ENCODE results near the gene ZBTB39. TPM values are rescaled to one million over a fixed set of nuclear protein-coding genes. Genes with fewer than 3 reads are reported as not detected.
"Not testable (repeated sequence)": the region's sequence is repeated elsewhere in the genome, so short reads cannot be mapped to it uniquely, and the experiment has no call there.

The ZBTB39 gene
- total RNA-seq, 1 experiment from 2014 or later: 5.8 TPM

DNA sequence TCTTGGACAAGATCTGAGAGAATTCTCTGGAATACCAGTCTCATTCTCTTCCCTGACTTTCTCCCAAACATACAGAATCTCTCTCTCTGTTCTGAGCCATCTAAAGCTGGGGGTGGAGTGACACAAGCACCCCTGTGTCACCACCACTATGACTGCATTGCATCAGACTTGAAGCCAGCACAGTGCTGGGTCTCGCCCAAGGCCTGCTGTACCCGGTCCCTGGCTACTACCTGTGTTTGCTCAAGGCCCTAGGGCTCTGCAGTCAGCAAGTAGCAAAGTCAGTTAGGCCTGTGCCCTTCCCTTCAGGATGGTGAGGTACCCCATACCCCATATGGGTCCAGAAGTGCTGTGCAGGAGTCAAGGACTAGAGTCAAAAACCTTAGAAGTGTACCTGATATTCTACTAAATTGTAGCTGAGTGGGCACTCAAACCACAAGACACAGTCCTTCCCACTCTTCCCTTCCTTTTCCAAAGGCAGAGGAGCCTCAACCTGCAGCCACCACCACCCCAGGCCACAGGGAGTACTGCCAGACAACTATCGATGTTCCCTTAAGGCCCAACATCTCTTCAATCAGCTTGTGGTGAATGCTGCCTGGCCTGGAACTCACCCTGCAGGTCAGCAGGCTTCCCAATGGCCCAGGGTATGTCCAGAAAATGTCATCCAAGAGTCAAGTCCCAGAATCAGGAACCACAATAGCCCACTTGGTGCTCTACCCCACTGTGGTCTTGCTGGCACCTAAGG lies 27.8 kb downstream of the ZBTB39 start:
- POLR2A ChIA-PET: no interaction called here
- DNase-seq (ENCODE audit: low read depth, low spot score) (no peak), ATAC-seq (no peak)
- H3K9me3 ChIP-seq (ENCODE audit: control insufficient read depth, insufficient read depth, low read depth, low read length): no peaks in the 10 kb centered on the region
- H3K27me3 ChIP-seq (ENCODE audit: control insufficient read depth, insufficient read depth, low read length): no peaks in the 10 kb centered on the region
- CTCF ChIA-PET: no interaction called here
- BruUV-seq (replicated peaks): no TSS peak
- intact Hi-C loops (cut with micrococcal nuclease; ENCODE audit: unreplicated experiment) (no loop called here), in situ Hi-C loops (cut with HindIII; ENCODE audit: low pct_unique_long_range_greater_than_20kb, low sequenced_read_pairs) (no loop called here)
- no peak overlapping the region for H3K4me3 ChIP-seq (ENCODE audit: low read depth in 2 of 2, low read length in 2 of 2)
- H3K36me3 ChIP-seq (ENCODE audit: control insufficient read depth, insufficient read depth, low read length): no peaks in the 10 kb centered on the region
- no peaks in the 10 kb centered on the region for H3K4me1 ChIP-seq (ENCODE audit: control insufficient read depth, insufficient read depth, low read length)
- TF ChIP-seq SIN3A (IDR thresholded peaks at IDR 0.05; ENCODE audit: borderline replicate concordance, insufficient read depth, low read depth, low read length) (no peak), POLR2AphosphoS5 (IDR thresholded peaks at IDR 0.05; ENCODE audit: low read depth, low read length) (no peak), TCF7L2 (IDR thresholded peaks at IDR 0.05; ENCODE audit: low read depth, low read length) (no peak)
- TF ChIP-seq, protein P1, sequence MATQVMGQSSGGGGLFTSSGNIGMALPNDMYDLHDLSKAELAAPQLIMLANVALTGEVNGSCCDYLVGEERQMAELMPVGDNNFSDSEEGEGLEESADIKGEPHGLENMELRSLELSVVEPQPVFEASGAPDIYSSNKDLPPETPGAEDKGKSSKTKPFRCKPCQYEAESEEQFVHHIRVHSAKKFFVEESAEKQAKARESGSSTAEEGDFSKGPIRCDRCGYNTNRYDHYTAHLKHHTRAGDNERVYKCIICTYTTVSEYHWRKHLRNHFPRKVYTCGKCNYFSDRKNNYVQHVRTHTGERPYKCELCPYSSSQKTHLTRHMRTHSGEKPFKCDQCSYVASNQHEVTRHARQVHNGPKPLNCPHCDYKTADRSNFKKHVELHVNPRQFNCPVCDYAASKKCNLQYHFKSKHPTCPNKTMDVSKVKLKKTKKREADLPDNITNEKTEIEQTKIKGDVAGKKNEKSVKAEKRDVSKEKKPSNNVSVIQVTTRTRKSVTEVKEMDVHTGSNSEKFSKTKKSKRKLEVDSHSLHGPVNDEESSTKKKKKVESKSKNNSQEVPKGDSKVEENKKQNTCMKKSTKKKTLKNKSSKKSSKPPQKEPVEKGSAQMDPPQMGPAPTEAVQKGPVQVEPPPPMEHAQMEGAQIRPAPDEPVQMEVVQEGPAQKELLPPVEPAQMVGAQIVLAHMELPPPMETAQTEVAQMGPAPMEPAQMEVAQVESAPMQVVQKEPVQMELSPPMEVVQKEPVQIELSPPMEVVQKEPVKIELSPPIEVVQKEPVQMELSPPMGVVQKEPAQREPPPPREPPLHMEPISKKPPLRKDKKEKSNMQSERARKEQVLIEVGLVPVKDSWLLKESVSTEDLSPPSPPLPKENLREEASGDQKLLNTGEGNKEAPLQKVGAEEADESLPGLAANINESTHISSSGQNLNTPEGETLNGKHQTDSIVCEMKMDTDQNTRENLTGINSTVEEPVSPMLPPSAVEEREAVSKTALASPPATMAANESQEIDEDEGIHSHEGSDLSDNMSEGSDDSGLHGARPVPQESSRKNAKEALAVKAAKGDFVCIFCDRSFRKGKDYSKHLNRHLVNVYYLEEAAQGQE (IDR thresholded peaks at IDR 0.05; ENCODE audit: insufficient read depth in 1 of 2, low read depth in 2 of 2, low read length in 1 of 2): no peak
- TF ChIP-seq, protein P2, sequence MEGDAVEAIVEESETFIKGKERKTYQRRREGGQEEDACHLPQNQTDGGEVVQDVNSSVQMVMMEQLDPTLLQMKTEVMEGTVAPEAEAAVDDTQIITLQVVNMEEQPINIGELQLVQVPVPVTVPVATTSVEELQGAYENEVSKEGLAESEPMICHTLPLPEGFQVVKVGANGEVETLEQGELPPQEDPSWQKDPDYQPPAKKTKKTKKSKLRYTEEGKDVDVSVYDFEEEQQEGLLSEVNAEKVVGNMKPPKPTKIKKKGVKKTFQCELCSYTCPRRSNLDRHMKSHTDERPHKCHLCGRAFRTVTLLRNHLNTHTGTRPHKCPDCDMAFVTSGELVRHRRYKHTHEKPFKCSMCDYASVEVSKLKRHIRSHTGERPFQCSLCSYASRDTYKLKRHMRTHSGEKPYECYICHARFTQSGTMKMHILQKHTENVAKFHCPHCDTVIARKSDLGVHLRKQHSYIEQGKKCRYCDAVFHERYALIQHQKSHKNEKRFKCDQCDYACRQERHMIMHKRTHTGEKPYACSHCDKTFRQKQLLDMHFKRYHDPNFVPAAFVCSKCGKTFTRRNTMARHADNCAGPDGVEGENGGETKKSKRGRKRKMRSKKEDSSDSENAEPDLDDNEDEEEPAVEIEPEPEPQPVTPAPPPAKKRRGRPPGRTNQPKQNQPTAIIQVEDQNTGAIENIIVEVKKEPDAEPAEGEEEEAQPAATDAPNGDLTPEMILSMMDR (IDR thresholded peaks at IDR 0.05): no peak
- no peak overlapping the region for H3K27ac ChIP-seq (ENCODE audit: low read length)

DNA sequence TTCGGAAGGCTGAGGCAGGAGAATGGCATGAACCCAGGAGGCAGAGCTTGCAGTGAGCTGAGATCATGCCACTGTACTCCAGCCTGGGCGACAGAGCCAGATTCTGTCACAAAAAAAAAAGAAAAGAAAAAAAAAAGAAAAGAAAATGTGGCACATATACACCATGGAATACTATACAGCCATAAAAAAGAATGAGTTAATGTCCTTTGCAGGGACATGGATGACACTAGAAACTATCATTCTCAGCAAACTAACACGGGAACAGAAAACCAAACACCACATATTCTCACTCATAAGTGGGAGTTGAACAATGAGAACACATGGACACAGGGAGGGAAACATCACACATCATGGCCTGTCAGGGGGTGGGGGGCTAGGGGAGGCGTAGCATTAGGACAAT lies 29.0 kb downstream of the ZBTB39 start:
- intact Hi-C loops (cut with micrococcal nuclease; ENCODE audit: unreplicated experiment); in situ Hi-C loops (cut with HindIII; ENCODE audit: low pct_unique_long_range_greater_than_20kb, low sequenced_read_pairs): not testable (repeated sequence)

DNA sequence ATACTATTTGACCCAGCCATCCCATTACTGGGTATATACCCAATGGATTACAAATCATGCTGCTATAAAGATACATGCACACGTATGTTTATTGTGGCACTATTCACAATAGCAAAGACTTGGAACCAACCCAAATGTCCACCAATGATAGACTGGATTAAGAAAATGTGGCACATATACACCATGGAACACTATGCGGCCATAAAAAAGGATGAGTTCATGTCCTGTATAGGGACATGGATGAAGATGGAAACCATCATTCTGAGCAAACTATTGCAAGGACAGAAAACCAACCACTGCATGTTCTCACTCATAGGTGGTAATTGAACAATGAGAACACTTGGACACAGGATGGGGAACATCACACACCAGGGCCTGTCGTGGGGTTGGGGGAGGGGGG lies 32.1 kb downstream of the ZBTB39 start:
- BruUV-seq (replicated peaks); H3K4me1 ChIP-seq (ENCODE audit: control insufficient read depth, insufficient read depth, low read length); ATAC-seq; POLR2A ChIA-PET; H3K36me3 ChIP-seq (ENCODE audit: control insufficient read depth, insufficient read depth, low read length); CTCF ChIA-PET; H3K9me3 ChIP-seq (ENCODE audit: control insufficient read depth, insufficient read depth, low read depth, low read length); in situ Hi-C loops (cut with HindIII; ENCODE audit: low pct_unique_long_range_greater_than_20kb, low sequenced_read_pairs); DNase-seq (ENCODE audit: low read depth, low spot score); H3K27me3 ChIP-seq (ENCODE audit: control insufficient read depth, insufficient read depth, low read length); H3K27ac ChIP-seq (ENCODE audit: low read length); intact Hi-C loops (cut with micrococcal nuclease; ENCODE audit: unreplicated experiment); H3K4me3 ChIP-seq (ENCODE audit: low read depth in 2 of 2, low read length in 2 of 2): not testable (repeated sequence)

More for the DNA sequence above, 29.0 kb downstream of the ZBTB39 start:
- H3K9me3 ChIP-seq (ENCODE audit: control insufficient read depth, insufficient read depth, low read depth, low read length); ATAC-seq; H3K4me3 ChIP-seq (ENCODE audit: low read depth in 2 of 2, low read length in 2 of 2); H3K27me3 ChIP-seq (ENCODE audit: control insufficient read depth, insufficient read depth, low read length); H3K27ac ChIP-seq (ENCODE audit: low read length); H3K4me1 ChIP-seq (ENCODE audit: control insufficient read depth, insufficient read depth, low read length); POLR2A ChIA-PET; DNase-seq (ENCODE audit: low read depth, low spot score); BruUV-seq (replicated peaks); H3K36me3 ChIP-seq (ENCODE audit: control insufficient read depth, insufficient read depth, low read length); CTCF ChIA-PET: not testable (repeated sequence)

DNA sequence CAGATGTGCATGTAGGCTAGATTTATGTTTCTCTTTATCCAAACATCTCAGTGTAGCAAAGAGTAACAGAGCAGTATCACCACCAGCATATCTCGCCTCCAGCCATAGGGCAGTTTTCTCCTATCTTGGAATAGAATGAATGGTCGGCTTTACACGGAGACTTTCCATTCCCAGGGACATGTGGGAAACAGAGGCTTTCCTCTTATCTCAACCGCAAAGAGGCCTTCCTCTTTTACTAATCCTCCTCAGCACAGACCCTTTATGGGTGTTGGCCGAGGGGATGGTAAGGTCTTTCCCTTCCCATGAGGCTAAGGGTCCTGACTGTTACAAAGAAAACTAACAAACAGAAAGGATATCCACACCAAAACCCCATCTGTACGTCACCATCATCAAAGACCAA lies 37.4 kb downstream of the ZBTB39 start:
- ATAC-seq; intact Hi-C loops (cut with micrococcal nuclease; ENCODE audit: unreplicated experiment); H3K27me3 ChIP-seq (ENCODE audit: control insufficient read depth, insufficient read depth, low read length); H3K4me1 ChIP-seq (ENCODE audit: control insufficient read depth, insufficient read depth, low read length); H3K4me3 ChIP-seq (ENCODE audit: low read depth in 2 of 2, low read length in 2 of 2); H3K36me3 ChIP-seq (ENCODE audit: control insufficient read depth, insufficient read depth, low read length); BruUV-seq (replicated peaks); POLR2A ChIA-PET; H3K9me3 ChIP-seq (ENCODE audit: control insufficient read depth, insufficient read depth, low read depth, low read length); DNase-seq (ENCODE audit: low read depth, low spot score); CTCF ChIA-PET; H3K27ac ChIP-seq (ENCODE audit: low read length); in situ Hi-C loops (cut with HindIII; ENCODE audit: low pct_unique_long_range_greater_than_20kb, low sequenced_read_pairs): not testable (repeated sequence)

DNA sequence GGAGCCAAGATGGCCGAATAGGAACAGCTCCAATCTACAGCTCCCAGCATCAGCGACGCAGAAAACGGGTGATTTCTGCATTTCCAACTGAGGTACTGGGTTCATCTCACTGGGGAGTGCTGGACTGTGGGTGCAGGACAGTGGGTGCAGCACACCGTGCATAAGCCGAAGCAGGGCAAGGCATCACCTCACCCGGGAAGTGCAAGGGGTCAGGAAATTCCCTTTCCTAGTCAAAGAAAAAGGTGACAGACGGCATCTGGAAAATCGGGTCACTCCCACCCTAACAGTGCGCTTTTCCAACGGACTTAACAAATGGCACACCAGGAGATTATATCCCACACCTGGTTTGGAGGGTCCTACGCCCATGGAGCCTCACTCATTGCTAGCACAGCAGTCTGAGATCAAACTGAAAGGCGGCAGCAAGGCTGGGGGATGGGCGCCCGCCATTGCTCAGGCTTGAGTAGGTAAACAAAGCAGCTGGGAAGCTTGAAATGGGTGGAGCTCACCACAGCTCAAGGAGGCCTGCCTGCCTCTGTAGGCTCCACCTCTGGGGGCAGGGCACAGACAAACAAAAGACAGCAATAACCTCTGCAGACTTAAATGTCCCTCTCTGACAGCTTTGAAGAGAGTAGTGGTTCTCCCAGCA lies 40.2 kb downstream of the ZBTB39 start:
- ATAC-seq; H3K4me3 ChIP-seq (ENCODE audit: low read depth in 2 of 2, low read length in 2 of 2); CTCF ChIA-PET; BruUV-seq (replicated peaks); DNase-seq (ENCODE audit: low read depth, low spot score); H3K9me3 ChIP-seq (ENCODE audit: control insufficient read depth, insufficient read depth, low read depth, low read length); H3K27me3 ChIP-seq (ENCODE audit: control insufficient read depth, insufficient read depth, low read length); H3K36me3 ChIP-seq (ENCODE audit: control insufficient read depth, insufficient read depth, low read length); H3K4me1 ChIP-seq (ENCODE audit: control insufficient read depth, insufficient read depth, low read length); H3K27ac ChIP-seq (ENCODE audit: low read length); POLR2A ChIA-PET; intact Hi-C loops (cut with micrococcal nuclease; ENCODE audit: unreplicated experiment); in situ Hi-C loops (cut with HindIII; ENCODE audit: low pct_unique_long_range_greater_than_20kb, low sequenced_read_pairs): not testable (repeated sequence)
